Esophagus squamous epithelium (tissue), 4 donors: Measurements from ENCODE around the gene SF3B3.

Source experiments
- CTCF ChIP-seq, 6 experiments: fragments of 450-650 bp in 4 of 6; fragments of 200-600 bp in 2 of 6; sonication (generic) in 2 of 6; IDR thresholded peaks; one replicate each; pipeline ENCODE4 v1.5.1; 2016 to 2019; ENCODE audit warnings: antibody characterized with exemption in 6 of 6, mild to moderate bottlenecking in 4 of 6, moderate library complexity in 4 of 6
- POLR2A ChIP-seq, 4 donors: fragments of 450-650 bp; IDR thresholded peaks; one replicate each; pipeline ENCODE4 v1.6.1; 2017; ENCODE audit warnings: antibody characterized with exemption in 4 of 4, mild to moderate bottlenecking in 4 of 4, moderate library complexity in 3 of 4

GRCh38 chr16:70594569-70594968 lies 71.0 kb downstream of the SF3B3 start:
- TF ChIP-seq POLR2A (IDR thresholded peaks at IDR 0.05) (no peak), CTCF (IDR thresholded peaks at IDR 0.05) (no peak)
